Smooth muscle cell of the coronary artery (primary cell): ENCODE data around the gene HAUS6. TPM values are rescaled to one million over a fixed set of nuclear protein-coding genes. Genes with fewer than 3 reads are reported as not detected.

Experiments used
- total RNA-seq: library from RNA; depleted of rRNA; stranded (reverse); fragments of >200 nt; gene quantifications from 2 replicates; pipeline ENCODE4 v1.2.3, GENCODE V29; 2014; ENCODE audit warnings: low replicate concordance

Gene HAUS6, protein sequence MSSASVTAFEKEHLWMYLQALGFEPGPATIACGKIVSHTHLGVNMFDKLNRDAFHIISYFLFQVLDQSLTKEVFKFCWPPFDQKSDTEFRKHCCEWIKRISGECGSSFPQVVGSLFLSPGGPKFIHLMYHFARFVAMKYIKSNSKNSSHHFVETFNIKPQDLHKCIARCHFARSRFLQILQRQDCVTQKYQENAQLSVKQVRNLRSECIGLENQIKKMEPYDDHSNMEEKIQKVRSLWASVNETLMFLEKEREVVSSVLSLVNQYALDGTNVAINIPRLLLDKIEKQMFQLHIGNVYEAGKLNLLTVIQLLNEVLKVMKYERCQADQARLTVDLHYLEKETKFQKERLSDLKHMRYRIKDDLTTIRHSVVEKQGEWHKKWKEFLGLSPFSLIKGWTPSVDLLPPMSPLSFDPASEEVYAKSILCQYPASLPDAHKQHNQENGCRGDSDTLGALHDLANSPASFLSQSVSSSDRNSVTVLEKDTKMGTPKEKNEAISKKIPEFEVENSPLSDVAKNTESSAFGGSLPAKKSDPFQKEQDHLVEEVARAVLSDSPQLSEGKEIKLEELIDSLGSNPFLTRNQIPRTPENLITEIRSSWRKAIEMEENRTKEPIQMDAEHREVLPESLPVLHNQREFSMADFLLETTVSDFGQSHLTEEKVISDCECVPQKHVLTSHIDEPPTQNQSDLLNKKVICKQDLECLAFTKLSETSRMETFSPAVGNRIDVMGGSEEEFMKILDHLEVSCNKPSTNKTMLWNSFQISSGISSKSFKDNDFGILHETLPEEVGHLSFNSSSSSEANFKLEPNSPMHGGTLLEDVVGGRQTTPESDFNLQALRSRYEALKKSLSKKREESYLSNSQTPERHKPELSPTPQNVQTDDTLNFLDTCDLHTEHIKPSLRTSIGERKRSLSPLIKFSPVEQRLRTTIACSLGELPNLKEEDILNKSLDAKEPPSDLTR
- 4.3 and 9.3 TPM in 2 replicates for total RNA-seq

DNA sequence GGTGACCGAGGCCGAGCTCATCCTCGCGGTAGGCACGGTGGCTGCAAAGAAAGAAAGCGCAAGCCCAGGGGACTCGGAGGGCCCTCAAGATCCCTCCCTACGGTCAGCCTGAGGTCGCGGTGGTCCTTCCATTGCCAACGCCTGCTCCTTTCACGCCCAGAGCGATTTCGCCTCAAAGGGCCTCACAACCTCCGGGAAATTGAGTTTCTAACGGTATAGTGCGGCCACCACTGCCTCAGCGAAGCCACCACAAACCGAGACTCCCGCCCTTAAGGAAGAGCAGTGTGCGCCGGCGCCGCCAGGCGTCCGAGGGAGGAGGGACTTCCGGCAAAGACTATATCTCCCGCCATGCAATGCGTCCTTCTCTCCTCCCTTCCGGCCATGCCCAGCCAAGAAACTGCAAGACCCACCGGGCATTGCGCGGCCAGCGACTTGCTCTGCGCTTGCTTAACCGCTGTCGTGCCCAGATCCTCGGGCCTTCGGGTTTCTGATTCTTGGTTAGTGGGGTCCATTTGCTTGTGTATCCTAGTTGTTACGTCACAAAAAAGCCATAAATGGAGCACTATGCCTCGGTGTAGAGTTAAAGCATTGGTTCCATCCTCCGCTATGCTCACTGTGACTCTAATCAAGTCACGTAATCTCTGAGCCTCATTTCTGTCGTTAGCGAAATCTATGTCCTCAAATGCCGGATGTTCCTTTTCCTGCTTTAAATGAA lies at the start of gene HAUS6:
Gene HAUS6, minus strand, starts transcription at position 274 of the 715 bp plus-strand sequence. Its CDS starts 253 bp downstream, at position 21.

GRCh38 chr9:19048966-19049916 lies 53.5 kb downstream of the HAUS6 start, which contains the start of gene RRAGA:
TSS of gene RRAGA (plus strand) at chr9:19049427. CDS start at chr9:19049660, 233 bp downstream.

DNA sequence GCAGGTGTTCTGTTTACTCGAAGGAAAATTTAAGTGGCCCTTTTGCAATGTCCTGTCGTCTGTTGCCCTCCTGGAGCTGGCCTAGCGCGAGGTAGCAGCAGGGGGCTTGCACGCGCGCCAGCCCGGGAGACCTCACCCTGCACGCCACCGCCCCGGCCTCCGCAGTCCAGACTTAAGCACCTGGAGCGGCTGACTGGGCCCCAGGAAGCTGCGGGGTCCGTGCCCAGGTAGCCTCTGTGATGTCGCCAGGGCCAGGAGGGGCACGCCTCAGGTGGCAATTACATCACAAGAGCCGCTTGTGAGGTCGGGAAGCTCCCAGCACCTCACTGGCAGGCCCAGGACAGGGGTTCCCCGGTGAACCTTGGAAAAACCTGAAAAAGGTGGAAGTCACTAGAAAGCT lies 69.7 kb downstream of the HAUS6 start, which contains the start of gene SAXO1:
Gene SAXO1, minus strand, starts transcription at position 195 of the 400 bp plus-strand sequence. CDS start 301 bp downstream, outside the sequence.

Other genes starting within 250 kb of the HAUS6 start
- under 0.01 and 0.08 TPM in 2 replicates for gene SAXO1, start 69.7 kb downstream of the HAUS6 start, total RNA-seq
- gene RRAGA, start 53.5 kb downstream of the HAUS6 start, total RNA-seq = 60.4 and 61.4 TPM in 2 replicates
- gene PLIN2, start 24.6 kb upstream of the HAUS6 start, total RNA-seq = 28.3 and 1,623 TPM in 2 replicates
- 32.5 and 39.2 TPM in 2 replicates for gene DENND4C, start 127.8 kb upstream of the HAUS6 start, total RNA-seq